Right lobe of liver (tissue), 4 donors: ENCODE results near the gene CCNB1IP1.

Source experiments
- POLR2A ChIP-seq: fragments of 450-650 bp; IDR thresholded peaks from one replicate; pipeline ENCODE4 v1.6.1; 2017; ENCODE audit warnings: antibody characterized with exemption, mild to moderate bottlenecking
- TF ChIP-seq, protein P1 (sequence below), 4 donors: fragments of 200-600 bp in 3 of 4; fragments of 450-650 bp in 1 of 4; IDR thresholded peaks; one replicate each; pipeline versions ENCODE4 v1.5.1 to v1.8.0; 2016 to 2022; ENCODE audit warnings: antibody characterized with exemption in 4 of 4, mild to moderate bottlenecking in 2 of 4
- donor health status: DM: no; HTN: no; CAD: no.
- donor health status: DM: no; HTN: no; CAD: no.
- donor health status: DM: no; HTN: yes; CAD: no.

DNA sequence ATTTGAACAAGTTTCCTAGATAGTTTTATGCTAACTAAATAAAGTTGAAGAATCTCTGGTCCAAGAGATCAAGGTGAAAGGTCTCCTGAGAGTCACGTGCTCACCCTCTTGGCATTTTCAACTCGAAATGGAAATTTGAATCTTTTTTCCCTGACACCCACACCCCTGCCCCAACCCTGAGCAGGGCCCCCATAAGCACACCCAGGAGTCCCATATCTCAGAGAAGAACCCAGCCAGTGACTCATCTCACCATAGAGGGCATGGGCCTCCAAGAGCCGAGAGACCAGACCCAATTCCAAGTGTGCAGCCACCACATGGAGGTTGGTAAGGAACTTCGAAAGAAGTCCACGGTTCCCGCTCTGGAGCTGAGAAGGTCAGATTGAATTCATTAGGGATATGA lies 47.6 kb upstream of the CCNB1IP1 start:
- TF ChIP-seq POLR2A: no peak
- TF ChIP-seq, protein P1, sequence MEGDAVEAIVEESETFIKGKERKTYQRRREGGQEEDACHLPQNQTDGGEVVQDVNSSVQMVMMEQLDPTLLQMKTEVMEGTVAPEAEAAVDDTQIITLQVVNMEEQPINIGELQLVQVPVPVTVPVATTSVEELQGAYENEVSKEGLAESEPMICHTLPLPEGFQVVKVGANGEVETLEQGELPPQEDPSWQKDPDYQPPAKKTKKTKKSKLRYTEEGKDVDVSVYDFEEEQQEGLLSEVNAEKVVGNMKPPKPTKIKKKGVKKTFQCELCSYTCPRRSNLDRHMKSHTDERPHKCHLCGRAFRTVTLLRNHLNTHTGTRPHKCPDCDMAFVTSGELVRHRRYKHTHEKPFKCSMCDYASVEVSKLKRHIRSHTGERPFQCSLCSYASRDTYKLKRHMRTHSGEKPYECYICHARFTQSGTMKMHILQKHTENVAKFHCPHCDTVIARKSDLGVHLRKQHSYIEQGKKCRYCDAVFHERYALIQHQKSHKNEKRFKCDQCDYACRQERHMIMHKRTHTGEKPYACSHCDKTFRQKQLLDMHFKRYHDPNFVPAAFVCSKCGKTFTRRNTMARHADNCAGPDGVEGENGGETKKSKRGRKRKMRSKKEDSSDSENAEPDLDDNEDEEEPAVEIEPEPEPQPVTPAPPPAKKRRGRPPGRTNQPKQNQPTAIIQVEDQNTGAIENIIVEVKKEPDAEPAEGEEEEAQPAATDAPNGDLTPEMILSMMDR (IDR thresholded peaks at IDR 0.05): no peak
